ENCODE measurements around the gene ATP9B.

Gene ATP9B

DNA sequence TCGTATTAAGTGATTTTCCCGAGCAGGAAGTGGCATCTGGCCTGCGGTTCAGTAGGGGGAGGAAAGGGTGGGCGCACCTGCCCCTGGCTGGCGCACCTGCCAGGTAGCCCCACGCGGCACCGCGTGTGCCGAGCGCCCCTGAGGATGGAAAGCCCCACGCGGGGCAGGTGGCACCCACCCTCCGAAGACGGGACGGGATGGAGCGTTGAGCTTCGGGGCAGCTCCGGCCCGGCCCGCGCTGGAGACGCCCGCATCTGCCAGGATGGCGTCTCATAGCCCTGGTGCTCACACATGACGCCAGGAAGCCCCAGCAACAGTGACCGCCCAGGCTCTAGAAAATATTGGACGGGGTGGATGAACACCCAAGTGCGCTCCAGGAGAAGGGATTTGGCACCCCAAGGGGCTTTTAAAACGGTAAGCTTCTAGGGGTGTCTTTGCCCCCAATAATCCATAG, 324.0 kb downstream of the ATP9B start:
- no peak for TF ChIP-seq CTCF (IDR thresholded peaks at IDR 0.05; ENCODE audit: low read depth, low read length, missing control alignments)
- DNase-seq (ENCODE audit: extremely low read depth, low read depth) = no peak
- H3K4me3 ChIP-seq (replicated peaks; ENCODE audit: low read depth, low read length) = peak overlapping the region; percentile 42

- H3K4me3 ChIP-seq (replicated peaks; ENCODE audit: low read depth, low read length) = peak overlapping the region; percentile 42
- TF ChIP-seq CTCF (IDR thresholded peaks at IDR 0.05; ENCODE audit: low read depth, low read length, missing control alignments) = no peak
- peak; percentile 35 for DNase-seq (ENCODE audit: extremely low read depth, low read depth)
Measured at GRCh38 chr18:79393635-79394533, 324.7 kb downstream of the ATP9B start.

DNA sequence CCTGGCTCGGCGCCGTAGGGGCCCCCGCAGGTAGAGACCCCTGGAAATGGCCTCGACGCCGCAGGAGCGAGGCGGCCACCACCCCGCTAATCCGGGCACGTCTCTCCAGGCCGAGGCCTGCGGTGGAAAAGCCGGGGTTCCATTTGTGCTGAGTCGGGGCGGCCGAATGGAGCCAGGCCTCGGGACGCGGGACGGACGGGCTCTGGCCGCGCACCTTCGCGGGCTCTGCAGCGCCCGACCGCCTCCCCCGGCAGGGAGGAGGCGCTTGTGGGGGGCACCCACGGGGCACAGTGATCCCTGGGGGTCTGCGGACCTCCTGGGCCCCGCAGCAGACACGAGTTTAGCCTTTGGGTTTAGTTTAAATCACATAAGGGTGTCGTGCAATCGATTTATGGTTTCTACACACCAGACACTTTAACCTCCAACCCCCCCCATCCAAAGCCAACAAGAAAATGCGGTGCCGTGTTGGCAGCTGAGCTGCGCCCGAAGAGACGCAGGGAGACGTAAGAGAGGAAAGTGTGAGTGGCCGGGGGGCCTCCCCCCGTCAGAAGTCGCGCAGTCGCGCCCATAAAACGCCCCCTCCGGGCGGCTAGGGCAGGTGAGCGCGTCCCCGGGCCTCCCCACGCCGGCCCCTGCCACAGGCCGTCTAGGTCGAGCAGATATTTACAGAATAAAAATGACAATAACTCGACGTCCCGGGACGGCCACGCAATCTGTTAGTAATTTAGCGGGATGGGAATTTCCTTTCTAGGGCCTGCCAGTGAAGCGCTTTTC, 325.5 kb downstream of the ATP9B start:
- no peak for DNase-seq (ENCODE audit: extremely low read depth, low read depth)
- peak overlapping the region; percentile 42; the same call in 1 of the 2 replicates for H3K4me3 ChIP-seq (replicated peaks; ENCODE audit: low read depth, low read length)
- TF ChIP-seq CTCF (IDR thresholded peaks at IDR 0.05; ENCODE audit: low read depth, low read length, missing control alignments) = no peak

GRCh38 chr18:79395308-79395640, 326.1 kb downstream of the ATP9B start:
- DNase-seq (ENCODE audit: extremely low read depth, low read depth) = no peak
- TF ChIP-seq CTCF (IDR thresholded peaks at IDR 0.05; ENCODE audit: low read depth, low read length, missing control alignments) = no peak
- no peak overlapping the region for H3K4me3 ChIP-seq (replicated peaks; ENCODE audit: low read depth, low read length)

DNA sequence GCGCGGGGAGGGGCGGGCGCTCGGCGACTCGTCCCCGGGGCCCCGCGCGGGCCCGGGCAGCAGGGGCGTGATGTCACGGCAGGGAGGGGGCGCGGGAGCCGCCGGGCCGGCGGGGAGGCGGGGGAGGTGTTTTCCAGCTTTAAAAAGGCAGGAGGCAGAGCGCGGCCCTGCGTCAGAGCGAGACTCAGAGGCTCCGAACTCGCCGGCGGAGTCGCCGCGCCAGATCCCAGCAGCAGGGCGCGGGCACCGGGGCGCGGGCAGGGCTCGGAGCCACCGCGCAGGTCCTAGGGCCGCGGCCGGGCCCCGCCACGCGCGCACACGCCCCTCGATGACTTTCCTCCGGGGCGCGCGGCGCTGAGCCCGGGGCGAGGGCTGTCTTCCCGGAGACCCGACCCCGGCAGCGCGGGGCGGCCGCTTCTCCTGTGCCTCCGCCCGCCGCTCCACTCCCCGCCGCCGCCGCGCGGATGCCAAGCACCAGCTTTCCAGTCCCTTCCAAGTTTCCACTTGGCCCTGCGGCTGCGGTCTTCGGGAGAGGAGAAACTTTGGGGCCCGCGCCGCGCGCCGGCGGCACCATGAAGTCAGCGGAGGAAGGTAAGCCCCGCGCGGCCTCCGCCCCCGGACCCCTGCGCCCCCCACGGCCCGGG, 326.7 kb downstream of the ATP9B start, which contains the start of gene NFATC1:
TSS of gene NFATC1 (plus strand) at position 170 of the 644 bp plus-strand sequence. CDS start at position 465, 295 bp downstream.
- no peak for DNase-seq (ENCODE audit: extremely low read depth, low read depth)
- TF ChIP-seq CTCF (IDR thresholded peaks at IDR 0.05; ENCODE audit: low read depth, low read length, missing control alignments) = no peak
- peak within 1 kb of the TSS; percentile 41 for H3K4me3 ChIP-seq (replicated peaks; ENCODE audit: low read depth, low read length)

DNA sequence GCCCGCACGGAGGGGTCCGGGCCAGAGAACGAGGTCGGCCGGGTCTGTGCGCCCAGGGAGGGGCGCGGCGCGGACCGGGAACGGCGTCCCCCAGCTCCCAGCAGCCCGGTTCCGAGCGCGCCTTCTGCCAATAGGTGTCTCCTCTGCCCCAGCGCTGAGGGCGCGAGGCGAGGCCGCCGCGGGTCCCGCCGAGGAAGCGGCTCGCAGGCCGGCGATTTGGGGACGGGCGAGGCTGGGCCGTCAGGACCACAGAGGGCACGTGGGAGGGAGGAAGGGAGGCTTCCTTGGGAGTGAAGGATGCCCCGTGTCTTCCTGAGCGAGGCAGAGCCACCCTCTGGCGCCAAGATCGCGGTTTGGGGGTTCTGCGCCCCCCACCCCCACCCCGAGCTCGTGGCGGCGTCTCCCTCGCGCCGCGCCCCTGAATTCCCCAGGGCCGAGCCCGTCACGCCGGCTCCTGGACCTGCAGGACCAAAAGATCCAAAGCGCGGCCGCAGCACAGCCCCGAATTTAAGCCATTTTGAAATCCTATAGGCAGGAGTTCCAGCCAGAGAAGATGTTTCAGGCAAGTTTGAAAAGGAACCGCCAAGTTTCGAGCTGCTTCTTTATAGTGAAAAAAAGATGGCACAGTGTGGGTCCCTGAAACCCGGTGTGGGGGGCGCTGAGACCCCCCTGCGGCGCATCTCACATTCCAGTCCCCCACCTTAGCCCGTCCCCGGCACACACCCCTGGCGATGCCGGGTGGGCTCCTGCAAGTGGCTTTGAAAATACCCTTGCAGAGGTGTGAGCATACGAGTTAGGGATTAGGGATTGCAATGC, 327.4 kb downstream of the ATP9B start:
- H3K4me3 ChIP-seq (replicated peaks; ENCODE audit: low read depth, low read length) = peak overlapping the region; percentile 41
- TF ChIP-seq CTCF (IDR thresholded peaks at IDR 0.05; ENCODE audit: low read depth, low read length, missing control alignments) = no peak
- no peak for DNase-seq (ENCODE audit: extremely low read depth, low read depth)

Data from HFF-Myc (cell line).